BJ (cell line): ENCODE data around the gene PGM1. TPM values are rescaled to one million over a fixed set of nuclear protein-coding genes. Genes with fewer than 3 reads are reported as not detected.

Experiments
- CTCF ChIA-PET: fragments of 350-600 bp; formaldehyde crosslinking; extraction: SDS; loops from one replicate; lab custom pipeline; 2021; ENCODE audit warnings: antibody characterized with exemption, inconsistent platforms; lab: Yijun Ruan, JAX
- POLR2A ChIA-PET: fragments of 300-600 bp; sonication (Branson Sonifier 250); formaldehyde crosslinking; extraction: SDS; loops from one replicate; lab custom pipeline; 2021; ENCODE audit warnings: antibody characterized with exemption; lab: Charles Lee
- DNase-seq: peaks from one replicate; pipeline ENCODE4 v3.0.0-alpha.2; 2011; ENCODE audit warnings: low read depth
- H3K27me3 ChIP-seq: 2 replicates; pipeline ENCODE4 v1.6.0; 2011; ENCODE audit warnings: low read length; ENCODE audit not compliant: control insufficient read depth, insufficient read depth
- H3K36me3 ChIP-seq: 2 replicates; pipeline ENCODE4 v1.5.1; 2011; ENCODE audit warnings: low read length; ENCODE audit not compliant: control insufficient read depth, insufficient read depth
- H3K4me3 ChIP-seq: 2 replicates; pipeline ENCODE4 v1.5.1; 2011; ENCODE audit warnings: low read depth, mild to moderate bottlenecking, control low read depth, low read length
- CTCF ChIP-seq: IDR thresholded peaks from 2 replicates; pipeline ENCODE4 v1.5.1; 2011; ENCODE audit warnings: low read depth, mild to moderate bottlenecking, control low read depth, inconsistent platforms, low read length, moderate library complexity; ENCODE audit not compliant: insufficient read depth
- polyA plus RNA-seq: library from polyadenylated mRNA; depleted of rRNA; stranded (reverse); fragments of >200 nt; gene quantifications from 2 replicates; pipeline ENCODE4 v1.2.3, GENCODE V29; 2011

PGM1 gene
- polyA plus RNA-seq, 1 experiment = 29.6 TPM

- ChIA-PET POLR2A (no interaction called here), CTCF (interaction anchor here (0.5 to 1.4 kb wide), 3 partner anchors 15 to 1473 kb away, joined by 3 to 4 read pairs (median 3); no protein-coding TSS in a partner anchor)
- no peak overlapping the region for H3K4me3 ChIP-seq
- DNase-seq = no peak
- TF ChIP-seq CTCF = no peak
- no peaks in the 10 kb centered on the region for H3K27me3 ChIP-seq
- no peaks in the 10 kb centered on the region for H3K36me3 ChIP-seq
These were observed 77.0 kb downstream of the PGM1 start for GRCh38 chr1:63670164-63670563.

GRCh38 chr1:63671514-63671913 lies 78.3 kb downstream of the PGM1 start:
- TF ChIP-seq CTCF = no peak
- POLR2A ChIA-PET = no interaction called here

GRCh38 chr1:63674238-63674864 lies 81.1 kb downstream of the PGM1 start:
- no peak for DNase-seq
- TF ChIP-seq CTCF = peak; percentile 87
- H3K27me3 ChIP-seq = no peaks in the 10 kb centered on the region
- H3K36me3 ChIP-seq = no peaks in the 10 kb centered on the region
- no peak overlapping the region for H3K4me3 ChIP-seq
- POLR2A ChIA-PET = interaction anchor here (0.6 kb wide), 1 partner anchor 1525 kb away, joined by 5 read pairs; no protein-coding TSS in a partner anchor
- CTCF ChIA-PET = interaction anchor here (0.6 to 4.4 kb wide), 38 partner anchors 8 to 573 kb away, joined by 3 to 37 read pairs (median 4); no protein-coding TSS in a partner anchor

More at GRCh38 chr1:63671514-63671913, 78.3 kb downstream of the PGM1 start:
- DNase-seq = no peak
- CTCF ChIA-PET = interaction anchor here (1.4 kb wide), 1 partner anchor 571 kb away, joined by 4 read pairs; no protein-coding TSS in a partner anchor
- no peaks in the 10 kb centered on the region for H3K36me3 ChIP-seq
- H3K27me3 ChIP-seq = no peaks in the 10 kb centered on the region
- no peak overlapping the region for H3K4me3 ChIP-seq

- no peak for TF ChIP-seq CTCF
- no peaks in the 10 kb centered on the region for H3K36me3 ChIP-seq
- no peak overlapping the region for H3K4me3 ChIP-seq
- CTCF ChIA-PET = interaction anchor here (0.6 to 4.4 kb wide), 39 partner anchors 8 to 953 kb away, joined by 3 to 37 read pairs (median 4); no protein-coding TSS in a partner anchor
- DNase-seq = no peak
- POLR2A ChIA-PET = interaction anchor here (0.6 kb wide), 1 partner anchor 1525 kb away, joined by 5 read pairs; no protein-coding TSS in a partner anchor
- no peaks in the 10 kb centered on the region for H3K27me3 ChIP-seq
These were observed 81.7 kb downstream of the PGM1 start for GRCh38 chr1:63674865-63675419.

GRCh38 chr1:63675420-63675931 lies 82.3 kb downstream of the PGM1 start:
- Histone ChIP-seq H3K36me3 (no peaks in the 10 kb centered on the region), H3K4me3 (no peak overlapping the region), H3K27me3 (no peaks in the 10 kb centered on the region)
- no peak for TF ChIP-seq CTCF
- ChIA-PET POLR2A (no interaction called here), CTCF (interaction anchor here (0.6 to 4.4 kb wide), 10 partner anchors 16 to 953 kb away, joined by 3 to 37 read pairs (median 10); no protein-coding TSS in a partner anchor)
- no peak for DNase-seq
